ENCODE data around the gene SAMD8. TPM values are rescaled to one million over a fixed set of nuclear protein-coding genes. Genes with fewer than 3 reads are reported as not detected.

Gene SAMD8
- total RNA-seq, 1 experiment from 2014 or later = 28.1 TPM

- no peaks in the 10 kb centered on the region for H3K9me3 Mint-ChIP-seq (ENCODE audit: unreplicated experiment)
- H3K4me1 Mint-ChIP-seq (ENCODE audit: insufficient read depth, unreplicated experiment) = no peaks in the 10 kb centered on the region
- TF ChIP-seq CTCF (IDR thresholded peaks at IDR 0.05; ENCODE audit: unreplicated experiment) = no peak
- no peak overlapping the region for H3K27ac Mint-ChIP-seq (ENCODE audit: low read depth, unreplicated experiment)
- CTCF ChIA-PET = interaction anchor here (1.4 kb wide), 2 partner anchors 20 to 67 kb away, joined by 3 to 8 read pairs; partner anchors contain the start of gene COMTD1
- intact Hi-C loops (cut with micrococcal nuclease) = no loop called here
- H3K36me3 Mint-ChIP-seq (ENCODE audit: insufficient read depth, unreplicated experiment) = peaks cover 46% of the 10 kb centered on the region
- H3K4me3 Mint-ChIP-seq (ENCODE audit: unreplicated experiment) = no peak overlapping the region
- no peak for DNase-seq (ENCODE audit: unreplicated experiment)
- POLR2A ChIA-PET = no interaction called here
- BruUV-seq (replicated peaks) = no TSS peak
- no peaks in the 10 kb centered on the region for H3K27me3 Mint-ChIP-seq (ENCODE audit: insufficient read depth, unreplicated experiment)
Observed at GRCh38 chr10:75168275-75168674, 56.8 kb downstream of the SAMD8 start.

- Mint-ChIP-seq H3K27ac (ENCODE audit: low read depth, unreplicated experiment) (no peak overlapping the region), H3K9me3 (ENCODE audit: unreplicated experiment) (no peaks in the 10 kb centered on the region), H3K4me1 (ENCODE audit: insufficient read depth, unreplicated experiment) (no peaks in the 10 kb centered on the region), H3K36me3 (ENCODE audit: insufficient read depth, unreplicated experiment) (peaks cover 44% of the 10 kb centered on the region), H3K4me3 (ENCODE audit: unreplicated experiment) (no peak overlapping the region), H3K27me3 (ENCODE audit: insufficient read depth, unreplicated experiment) (no peaks in the 10 kb centered on the region)
- TF ChIP-seq CTCF (IDR thresholded peaks at IDR 0.05; ENCODE audit: unreplicated experiment) = no peak
- BruUV-seq (replicated peaks) = no TSS peak
- DNase-seq (ENCODE audit: unreplicated experiment) = no peak
- ChIA-PET POLR2A (interaction anchor here (0.5 to 0.6 kb wide), 2 partner anchors 40 to 728 kb away, joined by 3 read pairs; partner anchors contain the start of gene VDAC2), CTCF (interaction anchor here (0.8 kb wide), 1 partner anchor 13 kb away, joined by 3 read pairs; no protein-coding TSS in a partner anchor)
- intact Hi-C loops (cut with micrococcal nuclease) = no loop called here
Observed at GRCh38 chr10:75170215-75170614, 58.8 kb downstream of the SAMD8 start.

GRCh38 chr10:75175046-75175445, 63.6 kb downstream of the SAMD8 start:
- Mint-ChIP-seq H3K4me1 (ENCODE audit: insufficient read depth, unreplicated experiment) (no peaks in the 10 kb centered on the region), H3K36me3 (ENCODE audit: insufficient read depth, unreplicated experiment) (peaks cover 21% of the 10 kb centered on the region), H3K27me3 (ENCODE audit: insufficient read depth, unreplicated experiment) (no peaks in the 10 kb centered on the region), H3K9me3 (ENCODE audit: unreplicated experiment) (no peaks in the 10 kb centered on the region), H3K27ac (ENCODE audit: low read depth, unreplicated experiment) (no peak overlapping the region), H3K4me3 (ENCODE audit: unreplicated experiment) (no peak overlapping the region)
- ChIA-PET POLR2A (no interaction called here), CTCF (interaction anchor here (0.6 kb wide), 1 partner anchor 84 kb away, joined by 3 read pairs; no protein-coding TSS in a partner anchor)
- TF ChIP-seq CTCF (IDR thresholded peaks at IDR 0.05; ENCODE audit: unreplicated experiment) = no peak
- intact Hi-C loops (cut with micrococcal nuclease) = no loop called here
- DNase-seq (ENCODE audit: unreplicated experiment) = no peak
- BruUV-seq (replicated peaks) = no TSS peak

GRCh38 chr10:75176046-75176445, 64.6 kb downstream of the SAMD8 start:
- ChIA-PET POLR2A (no interaction called here), CTCF (no interaction called here)
- Mint-ChIP-seq H3K4me3 (ENCODE audit: unreplicated experiment) (no peak overlapping the region), H3K4me1 (ENCODE audit: insufficient read depth, unreplicated experiment) (no peaks in the 10 kb centered on the region), H3K9me3 (ENCODE audit: unreplicated experiment) (no peaks in the 10 kb centered on the region), H3K36me3 (ENCODE audit: insufficient read depth, unreplicated experiment) (peaks cover 21% of the 10 kb centered on the region), H3K27me3 (ENCODE audit: insufficient read depth, unreplicated experiment) (no peaks in the 10 kb centered on the region), H3K27ac (ENCODE audit: low read depth, unreplicated experiment) (no peak overlapping the region)
- BruUV-seq (replicated peaks) = no TSS peak
- intact Hi-C loops (cut with micrococcal nuclease) = no loop called here
- no peak for TF ChIP-seq CTCF (IDR thresholded peaks at IDR 0.05; ENCODE audit: unreplicated experiment)
- DNase-seq (ENCODE audit: unreplicated experiment) = no peak
